HG03095 (cell line): ENCODE data around the gene CADM1.

Experiments
- ATAC-seq: cut with Tn5 transposase; IDR thresholded peaks from one replicate; pipeline ENCODE4 v1.9.1; 2021; ENCODE audit warnings: moderate library complexity; ENCODE audit not compliant: unreplicated experiment

Gene CADM1

DNA sequence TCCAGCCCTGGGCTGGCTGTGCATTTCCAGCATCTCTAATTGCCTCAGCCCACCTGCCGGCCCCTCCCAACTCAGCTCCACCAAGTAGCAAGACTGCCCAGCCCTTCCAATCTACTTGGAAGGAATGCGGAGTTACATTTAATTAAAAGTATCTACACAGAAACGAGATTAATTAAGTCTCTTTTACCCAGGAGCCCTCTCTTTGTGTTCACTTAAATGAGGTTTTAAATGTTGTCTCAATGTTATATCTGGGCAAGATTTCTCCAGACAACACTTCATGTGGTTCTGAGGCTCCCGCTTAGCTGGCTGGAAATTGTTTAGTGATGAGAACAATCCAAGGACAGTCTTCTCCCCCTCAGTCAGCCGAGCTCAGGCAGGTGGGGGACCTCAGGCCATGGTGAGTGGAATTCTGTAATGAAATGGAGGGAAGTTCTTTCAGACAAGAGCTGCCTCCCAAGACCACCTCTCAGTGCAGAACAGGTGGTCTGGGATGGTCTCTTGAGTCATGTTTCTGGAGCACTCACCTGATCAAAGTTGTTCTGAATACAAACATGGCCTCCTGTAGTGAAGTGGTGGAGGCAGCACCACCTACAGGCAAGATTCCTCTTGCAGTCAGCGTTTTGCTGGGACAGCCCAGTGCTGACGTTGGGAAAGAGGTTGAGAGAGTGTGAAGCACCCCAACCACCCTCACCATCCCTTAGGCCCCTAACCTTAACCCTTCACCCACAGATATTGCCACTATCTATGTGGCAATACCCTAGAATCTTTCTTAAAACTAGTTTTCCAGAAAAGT is 371.6 kb downstream of the CADM1 start:
- ATAC-seq = no peak

DNA sequence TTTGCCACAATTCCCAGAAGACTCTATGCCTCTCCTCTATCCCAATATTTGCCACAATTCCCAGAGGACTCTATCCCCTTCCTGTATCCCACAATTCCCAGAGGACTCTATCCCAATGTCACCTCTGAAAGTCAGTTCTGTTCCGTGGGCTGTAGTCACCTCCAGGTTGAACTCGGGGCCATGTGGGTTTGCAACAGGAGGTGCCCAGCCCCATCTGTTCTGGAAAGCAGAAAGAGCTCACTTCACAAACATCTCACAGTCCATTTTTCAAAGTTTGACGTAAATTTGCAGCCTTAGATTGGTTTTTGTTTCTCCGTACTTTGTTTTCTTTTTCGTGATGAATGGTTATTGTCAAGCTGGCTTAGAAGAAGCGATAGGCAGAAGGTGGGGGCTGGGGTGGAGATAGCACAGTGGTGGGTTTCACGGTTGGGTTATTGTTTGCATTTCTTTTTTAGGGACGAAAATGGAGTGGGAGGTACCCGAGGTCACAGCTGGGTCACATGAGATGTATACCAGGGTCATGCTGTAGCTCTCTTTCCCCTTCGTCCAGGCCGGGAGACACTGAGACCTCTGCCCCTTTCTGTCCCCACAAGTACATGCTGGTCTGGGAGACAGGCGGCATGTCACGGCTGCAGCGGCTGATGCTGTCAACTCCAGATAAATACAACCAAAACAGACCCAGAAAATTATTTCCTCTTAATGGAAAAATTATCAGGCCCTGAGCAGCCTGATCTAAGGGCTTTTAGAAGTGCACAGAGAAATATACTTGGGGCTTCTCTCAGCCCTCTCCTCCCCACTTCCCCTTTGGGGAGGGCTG is 374.5 kb downstream of the CADM1 start:
- ATAC-seq = no peak

DNA sequence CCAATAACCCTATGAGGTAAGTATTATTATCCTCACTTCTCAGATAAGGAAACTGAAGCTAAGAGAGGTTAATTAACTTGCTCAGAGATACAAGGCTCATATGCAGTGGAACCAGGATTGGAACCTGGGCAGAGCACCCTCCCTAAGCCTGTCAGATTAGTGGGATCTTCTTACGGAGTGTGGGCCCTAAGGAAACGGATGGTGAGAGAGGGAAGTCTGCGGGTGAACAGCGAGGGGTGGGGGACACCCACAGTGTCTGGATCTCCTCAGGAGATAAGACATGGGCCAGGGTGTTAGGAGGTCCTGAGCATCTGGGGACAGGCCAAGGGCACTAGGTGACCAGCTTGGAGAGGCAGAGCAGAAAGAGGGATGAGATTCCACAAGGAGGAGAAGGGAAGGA is 376.0 kb downstream of the CADM1 start:
- no peak for ATAC-seq

DNA sequence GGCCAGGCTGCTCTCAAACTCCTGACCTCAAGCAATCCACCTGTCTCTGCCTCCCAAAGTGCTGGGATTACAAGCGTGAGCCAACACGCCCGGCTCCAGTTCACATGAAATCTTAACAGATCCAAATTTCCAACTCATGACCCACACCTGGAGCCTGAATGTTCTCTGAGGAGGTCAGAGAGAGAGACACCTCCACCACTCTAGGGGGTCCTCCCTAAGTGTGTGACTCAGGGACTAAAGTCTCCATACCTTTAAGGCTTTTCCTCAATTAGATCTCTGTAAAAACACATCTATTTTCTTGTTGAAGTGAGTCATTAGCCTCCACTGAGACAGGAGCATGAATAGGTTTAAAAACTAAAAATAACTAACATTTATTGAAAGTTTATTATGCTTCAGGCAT is 376.4 kb downstream of the CADM1 start:
- ATAC-seq = no peak

DNA sequence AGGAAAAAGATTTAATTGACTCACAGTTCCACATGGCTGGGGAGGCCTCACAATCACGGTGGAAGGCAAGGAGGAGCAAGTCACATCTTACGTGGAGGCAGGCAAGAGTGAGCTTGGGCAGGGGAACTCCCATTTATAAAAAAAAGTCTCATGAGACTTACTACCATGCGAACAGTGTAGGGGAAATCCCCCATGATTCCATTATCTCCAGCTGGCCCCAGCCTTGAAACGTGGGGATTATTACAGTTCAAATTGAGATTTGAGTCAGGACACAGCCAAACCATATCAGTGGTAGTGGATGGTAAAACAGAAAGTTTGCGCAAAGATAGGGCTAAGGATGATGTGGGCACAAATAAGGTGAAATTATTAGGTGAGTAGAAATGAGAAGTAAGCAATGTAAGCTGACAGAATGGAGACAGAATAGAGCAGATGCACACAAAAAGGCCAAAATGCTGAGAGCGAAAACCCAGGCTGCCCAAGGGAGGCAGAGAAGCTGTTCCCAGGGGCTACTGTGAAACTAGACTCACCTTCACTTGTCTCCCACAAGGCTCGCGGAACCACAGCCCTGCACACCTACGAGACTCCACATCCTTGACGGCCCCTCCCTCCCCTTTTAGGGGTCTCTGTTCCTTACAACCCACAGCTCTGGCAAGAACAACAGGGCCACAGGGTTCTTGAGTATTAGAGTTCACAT is 377.6 kb downstream of the CADM1 start:
- ATAC-seq = peak; percentile 84

DNA sequence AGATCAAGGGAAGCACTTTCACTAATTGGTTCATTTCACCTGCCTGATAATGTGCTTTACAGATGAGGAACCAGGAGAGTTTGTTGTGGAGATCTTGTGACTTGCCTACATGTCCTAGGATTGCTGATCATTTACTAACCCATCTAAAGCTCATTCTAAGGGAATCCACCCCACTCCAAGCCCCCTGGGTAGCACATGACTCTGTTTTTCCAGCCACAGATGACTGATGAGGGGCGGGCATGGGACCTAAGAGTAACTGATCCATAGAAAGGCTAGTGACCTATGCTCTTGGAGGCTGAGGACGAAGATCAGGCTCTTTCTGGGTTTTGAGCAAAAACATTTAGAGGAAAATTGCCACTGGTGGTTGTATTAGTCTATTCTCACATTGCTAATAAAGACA is 378.1 kb downstream of the CADM1 start:
- ATAC-seq = peak; percentile 21

DNA sequence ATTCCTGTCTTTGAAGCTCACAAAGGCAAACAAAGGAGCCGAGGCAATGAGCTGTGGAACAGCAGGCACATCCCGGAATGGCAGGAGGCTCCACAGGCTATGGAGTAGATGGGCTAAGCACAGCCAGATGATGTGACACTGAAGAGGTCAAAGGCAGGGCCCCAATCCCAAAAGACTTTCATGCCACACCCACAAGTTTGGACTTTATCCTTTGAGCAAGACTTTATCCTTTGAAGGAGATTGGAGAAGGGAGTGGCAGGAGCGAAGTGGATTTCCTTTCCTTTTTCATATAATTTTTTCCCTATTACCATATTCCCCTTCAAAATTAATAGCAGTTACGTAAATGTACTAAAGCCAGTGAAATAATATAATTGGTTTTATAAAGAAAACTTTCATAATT is 379.4 kb downstream of the CADM1 start:
- ATAC-seq = no peak

DNA sequence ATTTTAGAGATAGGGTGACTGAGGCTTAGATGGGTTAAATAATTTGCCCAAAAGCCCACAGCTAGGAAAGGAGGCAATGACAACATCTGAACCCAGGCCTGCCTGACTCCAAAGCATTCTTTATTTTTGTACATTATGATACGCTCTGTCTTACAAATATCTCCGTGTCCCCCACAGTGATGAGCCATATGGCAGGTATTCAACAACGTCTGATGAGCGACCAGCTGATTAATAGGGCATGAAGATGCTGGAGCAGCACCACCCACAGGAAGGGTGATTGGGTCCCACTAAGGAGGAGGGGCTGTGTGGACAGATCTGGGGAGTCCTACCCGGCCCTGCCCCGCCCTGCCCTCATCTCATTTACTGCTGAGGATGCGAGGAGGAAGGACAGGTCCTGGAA is 380.6 kb downstream of the CADM1 start:
- no peak for ATAC-seq

DNA sequence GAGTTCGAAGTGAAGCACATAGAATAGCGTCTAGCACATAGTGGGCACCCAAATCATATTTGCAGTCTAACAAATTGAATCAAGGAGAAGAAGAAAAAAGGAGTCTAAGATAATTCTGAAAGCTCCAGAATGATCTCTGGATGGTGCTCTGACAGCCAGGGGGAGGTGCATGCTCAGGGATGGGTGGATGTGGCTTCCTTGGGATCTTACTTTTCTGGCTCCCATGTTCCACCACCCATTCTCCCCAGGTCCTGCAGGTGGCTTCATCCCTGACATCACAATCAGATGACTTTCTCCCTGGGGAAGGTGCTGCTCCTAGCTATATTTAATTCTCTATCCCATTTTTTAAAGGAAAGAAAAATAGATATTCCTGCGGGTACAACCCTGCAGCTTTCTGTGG is 381.9 kb downstream of the CADM1 start:
- no peak for ATAC-seq
